H54 (cell line): ENCODE data around the gene ENOX1.

Experiments
- DNase-seq: peaks from one replicate; pipeline ENCODE4 v3.0.0; 2011; ENCODE audit warnings: low spot score, mixed read lengths; ENCODE audit not compliant: insufficient read length
- FAIRE-seq: peaks from 3 replicates; lab custom pipeline; 2011; peaks lifted over from hg19 to GRCh38; lab: Jason Lieb, UNC
- POLR2A ChIP-seq: IDR thresholded peaks from 2 replicates; pipeline ENCODE4 v1.6.1; 2011; ENCODE audit warnings: low read depth, mild to moderate bottlenecking, low read length

ENOX1 gene

DNA sequence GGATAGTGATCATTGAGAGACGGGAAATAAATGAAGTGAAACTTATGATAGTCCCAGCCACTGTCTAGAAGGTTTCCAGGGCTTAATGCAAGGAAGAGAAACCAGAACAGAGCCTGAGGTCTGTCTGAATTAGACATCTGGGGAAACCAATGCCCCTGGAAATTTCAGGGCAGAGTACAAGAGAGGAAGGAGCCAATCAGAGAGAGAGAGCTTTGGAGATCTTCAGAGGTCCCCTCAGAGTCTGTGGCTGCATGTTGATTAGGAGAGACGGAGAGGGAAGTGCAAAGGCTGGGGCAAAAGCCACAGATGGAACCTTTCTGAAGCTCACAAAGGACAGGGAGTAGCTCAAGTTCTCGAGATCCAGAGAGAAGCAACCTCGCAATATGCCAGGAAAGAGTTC is 385.4 kb downstream of the ENOX1 start:
- DNase-seq: no peak
- no peak for FAIRE-seq

DNA sequence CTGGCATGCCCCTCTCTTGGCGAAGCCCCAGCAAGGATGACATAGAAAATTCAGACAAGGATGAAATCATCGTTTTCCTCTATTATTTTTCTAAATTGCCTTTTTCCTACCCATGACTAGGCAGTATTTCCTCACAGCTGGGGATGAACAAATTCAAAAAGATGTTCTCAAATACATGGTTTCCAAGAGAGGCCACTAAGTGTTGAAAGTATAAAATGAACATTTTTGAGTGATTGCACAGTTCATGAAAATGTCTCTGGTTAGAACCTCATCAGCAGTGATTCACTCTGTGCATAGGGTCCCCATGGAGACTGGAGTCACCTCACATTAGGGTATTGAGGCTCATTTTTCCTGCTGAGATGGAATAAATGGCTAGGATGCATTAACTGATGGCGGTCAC is 389.7 kb downstream of the ENOX1 start:
- no peak for FAIRE-seq
- DNase-seq: no peak
- TF ChIP-seq POLR2A: no peak

More for the DNA sequence above, 385.4 kb downstream of the ENOX1 start:
- no peak for TF ChIP-seq POLR2A

DNA sequence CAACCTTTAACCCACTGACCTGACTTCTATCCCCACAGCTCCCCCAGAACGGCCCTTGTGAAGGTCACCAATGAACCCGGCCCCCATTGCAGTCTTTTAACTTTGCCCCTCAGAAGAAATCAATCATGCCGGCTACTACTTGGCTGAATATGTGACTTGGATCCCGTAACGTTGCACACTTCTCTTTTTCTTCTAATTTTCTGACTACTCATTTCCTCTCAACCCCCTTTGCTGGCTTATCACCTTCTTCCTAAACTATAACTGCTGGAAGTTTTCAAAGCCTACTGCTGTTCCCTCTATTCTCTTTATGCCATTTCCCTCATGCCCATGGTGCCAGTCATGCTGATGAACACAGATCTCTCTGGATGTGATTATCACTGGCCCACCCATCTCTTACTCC is 395.7 kb downstream of the ENOX1 start:
- DNase-seq (no peak), FAIRE-seq (no peak)
- no peak for TF ChIP-seq POLR2A

DNA sequence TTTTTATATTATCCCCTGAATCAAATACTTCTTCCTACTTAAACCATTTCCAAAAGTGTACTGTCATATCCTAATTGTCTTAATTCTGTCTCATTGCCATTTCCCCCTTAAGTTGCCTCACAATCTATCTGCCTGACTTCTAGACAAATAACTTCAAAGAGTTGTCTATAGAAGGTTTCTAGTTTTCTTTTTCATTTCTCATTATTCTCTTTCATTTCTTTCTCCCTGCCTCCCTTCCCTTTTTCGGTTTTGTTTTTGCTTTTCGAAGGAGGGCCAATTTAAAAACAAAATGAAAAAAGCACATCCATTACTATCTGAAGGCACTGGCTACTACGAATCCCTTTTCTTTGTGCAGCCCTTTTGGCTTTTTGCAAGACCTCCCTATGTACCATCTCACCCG is 396.2 kb downstream of the ENOX1 start:
- no peak for TF ChIP-seq POLR2A
- no peak for DNase-seq
- FAIRE-seq: no peak

DNA sequence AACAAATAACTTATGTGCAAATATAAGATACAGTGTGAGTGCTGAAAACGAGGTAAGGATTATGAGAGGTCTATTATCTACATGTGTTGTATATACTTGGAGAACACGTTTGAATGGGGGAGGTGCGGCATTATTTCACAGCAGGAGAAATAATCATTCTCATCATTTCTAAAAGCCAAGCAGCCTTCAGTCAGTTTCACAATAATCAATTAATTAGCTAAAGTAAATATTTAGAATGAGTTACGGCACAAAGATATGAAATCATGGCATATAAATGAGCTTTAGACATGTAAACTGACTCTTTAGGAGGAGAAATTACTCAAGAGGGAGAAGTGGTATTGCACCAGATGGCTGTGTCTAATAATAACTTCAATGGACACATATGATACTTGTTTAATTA is 396.8 kb downstream of the ENOX1 start:
- FAIRE-seq: no peak
- TF ChIP-seq POLR2A: no peak
- DNase-seq: no peak

DNA sequence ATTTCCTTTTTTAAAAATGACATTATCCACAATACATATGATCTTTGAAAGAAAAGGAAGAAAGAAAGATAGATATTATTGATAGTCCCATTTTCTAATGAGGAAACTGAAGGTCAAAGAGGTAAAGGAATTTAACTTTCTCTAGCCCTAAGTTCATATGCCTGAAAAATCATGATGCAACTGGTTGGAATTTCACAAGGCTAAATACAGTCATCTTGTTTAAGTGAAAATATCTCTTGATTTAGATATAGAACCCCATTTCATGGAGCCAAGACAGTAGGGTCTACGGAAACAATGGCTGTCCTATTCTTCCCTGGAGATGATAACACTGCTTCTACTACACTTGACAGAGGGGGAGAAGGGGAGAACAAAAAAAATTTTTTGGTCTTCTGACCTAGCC is 397.2 kb downstream of the ENOX1 start:
- no peak for TF ChIP-seq POLR2A
- FAIRE-seq: no peak

DNA sequence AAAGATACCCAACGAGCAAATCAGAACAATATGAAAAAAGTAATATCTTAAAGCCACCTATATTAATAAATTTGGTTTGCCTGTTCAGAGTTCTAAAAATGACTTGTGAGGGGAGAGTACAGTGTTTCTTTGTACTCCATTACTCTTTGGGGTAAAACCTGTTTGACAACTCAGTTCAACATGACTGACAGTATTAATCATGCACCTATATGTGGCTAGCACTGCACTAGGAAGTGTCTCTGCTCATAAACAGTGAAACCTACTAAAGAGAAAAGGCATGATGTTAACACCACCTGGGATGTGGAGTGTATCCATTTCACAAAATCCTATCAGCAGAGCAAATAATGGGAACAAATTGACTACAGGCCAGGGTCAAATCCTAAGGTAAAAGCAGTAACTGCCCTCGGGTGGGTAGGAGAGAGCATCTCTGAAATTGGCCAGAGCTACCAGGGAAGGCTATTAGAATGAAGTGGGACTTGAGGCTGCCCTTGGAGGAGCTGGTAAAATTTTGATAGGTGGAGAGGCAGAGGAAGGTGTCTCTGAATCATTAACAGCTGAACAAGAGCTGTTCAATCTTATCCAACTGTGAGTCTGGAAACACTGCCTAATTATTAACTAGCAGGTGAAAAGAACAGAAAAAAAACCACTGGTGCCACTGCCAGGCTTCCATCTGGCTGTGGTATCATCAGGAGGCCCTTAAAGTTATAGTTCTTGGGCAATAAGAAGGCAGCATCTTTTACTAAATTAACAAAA is 398.3 kb downstream of the ENOX1 start:
- FAIRE-seq (no peak), DNase-seq (no peak)
- TF ChIP-seq POLR2A: no peak

More for the DNA sequence above, 397.2 kb downstream of the ENOX1 start:
- DNase-seq: no peak

DNA sequence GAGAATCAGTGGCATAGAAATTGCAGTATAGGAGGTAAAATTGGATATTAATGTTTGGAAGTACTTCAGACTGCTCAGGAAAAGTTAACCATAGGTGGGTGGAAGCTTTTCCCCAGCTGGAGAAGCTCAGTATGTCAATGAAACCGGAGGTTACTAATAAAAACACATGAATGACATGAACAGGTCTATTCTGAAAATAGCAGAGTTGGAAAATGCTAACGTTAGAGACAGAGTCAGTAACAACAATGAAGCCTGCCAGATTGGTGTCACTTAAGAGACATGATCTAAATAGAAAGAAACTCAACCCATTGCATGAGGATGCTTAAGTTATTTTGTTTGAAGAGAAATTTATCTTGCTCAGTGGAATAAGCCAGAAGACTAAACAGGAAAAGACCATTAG is 398.9 kb downstream of the ENOX1 start:
- DNase-seq (no peak), FAIRE-seq (no peak)
- no peak for TF ChIP-seq POLR2A

DNA sequence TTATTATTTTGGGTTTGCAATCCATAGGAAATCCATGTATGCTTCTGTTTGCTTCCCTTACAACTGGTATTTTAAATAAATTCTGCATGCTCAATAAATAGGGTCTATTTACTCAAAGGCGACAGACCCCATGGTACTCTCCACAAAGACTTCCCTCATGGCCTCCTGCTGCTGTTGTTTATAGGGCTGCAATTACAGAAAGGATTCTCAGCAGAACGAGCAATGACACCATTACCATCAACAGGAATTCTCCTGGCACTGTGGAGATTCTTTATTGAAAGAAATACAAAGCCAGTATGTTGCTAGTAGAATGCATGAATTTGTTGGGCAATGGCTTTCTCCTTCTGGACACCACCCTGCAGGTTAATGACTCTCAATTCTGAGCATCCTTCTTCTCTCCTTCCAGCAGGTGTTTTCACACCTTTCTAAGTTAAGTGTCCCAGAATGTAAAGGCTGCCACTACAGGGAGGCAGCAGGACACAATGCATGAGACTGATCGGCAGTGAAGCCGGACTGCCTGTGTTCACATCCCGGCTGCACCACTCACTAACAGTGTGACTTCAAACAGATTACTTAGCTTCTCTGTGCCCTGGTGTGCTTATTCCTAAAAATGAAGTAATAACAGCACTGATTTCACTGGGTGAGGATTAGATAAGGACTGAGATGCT is 403.1 kb downstream of the ENOX1 start:
- FAIRE-seq (no peak), DNase-seq (no peak)
- TF ChIP-seq POLR2A: no peak

DNA sequence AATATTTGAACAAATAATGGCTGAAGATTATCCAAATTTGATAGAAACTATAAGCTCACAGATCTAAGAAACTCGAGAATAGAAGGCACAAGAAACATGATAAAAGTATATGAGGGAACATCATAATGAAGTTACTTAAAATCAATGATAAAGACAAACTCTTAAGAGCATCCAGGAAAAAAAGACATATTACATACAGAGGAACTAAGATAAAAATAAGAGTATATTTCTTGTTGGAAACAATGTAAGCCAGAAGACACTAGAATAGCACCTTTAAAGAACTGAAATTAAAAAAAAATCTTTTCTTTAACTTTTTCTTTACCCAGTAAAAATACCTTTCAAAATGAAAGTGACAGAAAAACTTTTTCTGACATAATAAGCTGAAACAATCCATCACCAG is 407.0 kb downstream of the ENOX1 start:
- DNase-seq: no peak
- TF ChIP-seq POLR2A: no peak
- FAIRE-seq: no peak

DNA sequence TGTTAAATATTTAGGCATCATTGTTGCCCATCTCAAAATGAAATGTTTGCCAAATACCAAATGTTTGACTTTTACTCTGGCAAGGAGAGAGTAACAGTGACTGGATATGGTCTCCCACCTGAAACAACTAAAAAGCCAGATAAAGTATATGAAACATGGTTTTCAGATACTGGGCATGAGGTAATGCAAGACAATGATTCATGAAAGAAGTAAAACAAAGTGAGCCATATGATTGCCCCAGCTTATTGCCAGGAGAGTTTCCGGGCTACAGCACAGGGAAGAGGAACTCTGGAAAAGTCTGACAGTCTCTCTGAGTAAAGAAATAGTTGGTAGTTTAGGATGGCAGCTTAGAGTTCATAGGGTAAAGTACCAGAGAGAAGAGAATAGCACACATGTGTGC is 408.8 kb downstream of the ENOX1 start:
- TF ChIP-seq POLR2A: no peak
- DNase-seq: no peak
- no peak for FAIRE-seq

DNA sequence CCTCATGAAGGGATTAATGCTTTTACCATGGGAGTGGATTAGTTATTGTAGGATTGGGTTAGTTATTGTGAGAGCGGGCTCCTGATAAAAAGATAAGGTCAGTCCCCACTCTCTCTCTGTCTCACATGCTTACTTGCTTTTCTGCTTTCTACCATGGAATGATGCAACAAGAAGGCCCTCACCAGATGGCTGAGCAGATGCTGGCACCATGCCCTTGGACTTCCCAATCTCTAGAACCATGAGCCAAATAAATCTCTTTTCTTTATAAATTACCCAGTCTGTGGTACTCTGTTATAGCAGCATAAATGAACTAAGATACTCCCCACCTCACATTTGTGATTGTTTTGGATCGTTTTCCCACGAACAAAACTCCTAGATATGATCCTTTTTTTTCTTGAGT is 409.6 kb downstream of the ENOX1 start:
- FAIRE-seq: no peak

DNA sequence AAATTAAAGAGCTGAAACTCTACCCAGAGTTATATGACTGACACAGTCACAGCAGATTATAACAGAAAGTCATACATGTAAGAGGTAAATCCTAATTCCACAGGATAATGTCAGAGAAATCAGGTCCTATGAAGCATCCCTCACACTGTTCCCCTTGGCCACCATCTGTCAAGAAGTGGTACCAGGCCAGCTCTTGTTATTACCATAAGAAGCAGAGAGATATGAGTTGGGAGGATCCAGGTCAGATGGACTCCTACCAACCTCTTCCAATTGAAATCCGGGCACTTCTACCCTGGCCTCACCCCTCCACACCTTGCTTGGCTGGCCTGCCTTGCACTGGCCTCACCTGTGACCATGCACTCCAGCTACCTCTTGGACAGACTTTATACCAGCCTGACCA is 410.2 kb downstream of the ENOX1 start:
- FAIRE-seq: no peak
- DNase-seq: no peak

More for the DNA sequence above, 409.6 kb downstream of the ENOX1 start:
- DNase-seq: no peak
- TF ChIP-seq POLR2A: no peak

DNA sequence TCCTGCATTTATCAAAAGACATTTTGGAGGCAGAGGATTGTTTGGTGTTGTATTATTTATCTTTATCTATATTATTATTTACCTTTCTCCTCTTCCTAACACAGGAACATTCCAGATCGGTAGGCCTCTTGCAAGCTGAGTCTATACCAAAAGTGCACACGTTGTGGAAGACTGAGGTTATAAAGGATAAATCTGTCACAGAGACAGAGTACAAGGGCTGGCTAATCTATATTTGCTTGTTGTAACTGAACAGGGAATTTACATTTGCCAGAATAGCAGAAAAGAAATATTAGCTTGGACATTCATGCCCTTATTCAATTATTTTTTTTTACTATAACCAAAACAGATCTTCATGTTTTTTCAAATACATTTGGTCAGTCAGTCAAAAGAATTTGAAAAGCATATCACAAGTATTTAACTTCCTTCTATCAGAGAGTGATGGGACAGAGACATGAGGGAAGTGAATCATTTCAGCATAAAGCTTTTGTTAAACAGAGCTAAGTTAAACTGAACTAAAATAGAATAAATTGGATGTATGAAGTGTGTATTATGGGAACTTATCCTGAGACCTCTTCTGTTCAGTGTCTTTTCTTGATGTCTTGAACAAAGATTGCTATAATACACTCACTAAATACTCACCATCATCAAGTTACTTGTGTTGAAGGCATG is 410.8 kb downstream of the ENOX1 start:
- DNase-seq (no peak), FAIRE-seq (no peak)
- TF ChIP-seq POLR2A: no peak

More for the DNA sequence above, 410.2 kb downstream of the ENOX1 start:
- TF ChIP-seq POLR2A: no peak
